H54 (cell line): ENCODE results near the gene SON.

Experiments
- DNase-seq: peaks from one replicate; pipeline ENCODE4 v3.0.0; 2011; ENCODE audit warnings: low spot score, mixed read lengths; ENCODE audit not compliant: insufficient read length
- FAIRE-seq: peaks from 3 replicates; lab custom pipeline; 2011; peaks lifted over from hg19 to GRCh38; lab: Jason Lieb, UNC
- POLR2A ChIP-seq: IDR thresholded peaks from 2 replicates; pipeline ENCODE4 v1.6.1; 2011; ENCODE audit warnings: low read depth, mild to moderate bottlenecking, low read length

The SON gene

GRCh38 chr21:33539616-33540015 lies 3.2 kb upstream of the SON start:
- no peak for TF ChIP-seq POLR2A
- DNase-seq = no peak
- FAIRE-seq = no peak

- no peak for TF ChIP-seq POLR2A
- no peak for FAIRE-seq
- DNase-seq = no peak
Measured at GRCh38 chr21:33540711-33541104, 2.1 kb upstream of the SON start.

- TF ChIP-seq POLR2A = no peak
- FAIRE-seq (no peak), DNase-seq (no peak)
Measured at GRCh38 chr21:33541105-33541711, 1.6 kb upstream of the SON start.

GRCh38 chr21:33541756-33542639 lies 840 bp upstream of the SON start, which contains the start of gene GART:
TSS of gene GART (minus strand) at chr21:33542117. CDS start at chr21:33539315, 2,802 bp downstream.
- DNase-seq (peak; percentile 75), FAIRE-seq (no peak)
- TF ChIP-seq POLR2A = peak; percentile 95

- FAIRE-seq = no peak
- DNase-seq = no peak
- no peak for TF ChIP-seq POLR2A
Measured at GRCh38 chr21:33543505-33544129, 779 bp downstream of the SON start.

- TF ChIP-seq POLR2A = no peak
- no peak for FAIRE-seq
- DNase-seq = no peak
Measured at GRCh38 chr21:33544451-33545195, 1.8 kb downstream of the SON start.

GRCh38 chr21:33546086-33546485 lies 3.2 kb downstream of the SON start:
- FAIRE-seq (no peak), DNase-seq (no peak)
- TF ChIP-seq POLR2A = no peak

- no peak for DNase-seq
- FAIRE-seq = no peak
- TF ChIP-seq POLR2A = no peak
Measured at GRCh38 chr21:33549848-33550771, 7.3 kb downstream of the SON start.

GRCh38 chr21:33550772-33551660 lies 8.2 kb downstream of the SON start:
- FAIRE-seq (no peak), DNase-seq (no peak)
- no peak for TF ChIP-seq POLR2A

GRCh38 chr21:33551664-33552063 lies 8.8 kb downstream of the SON start:
- DNase-seq (no peak), FAIRE-seq (no peak)
- no peak for TF ChIP-seq POLR2A

- DNase-seq (no peak), FAIRE-seq (no peak)
- TF ChIP-seq POLR2A = no peak
Measured at GRCh38 chr21:33552093-33552998, 9.5 kb downstream of the SON start.
